GM12865 (cell line): Measurements from ENCODE around the gene CCSAP.

Experiments
- DNase-seq: peaks from one replicate; pipeline ENCODE4 v3.0.0; 2010; ENCODE audit warnings: low read depth
- H3K4me3 ChIP-seq: 2 replicates; pipeline ENCODE4 v1.5.1; 2011; ENCODE audit warnings: mild to moderate bottlenecking, low read depth, low read length, control low read depth
- TF ChIP-seq, protein P1 (sequence below): IDR thresholded peaks from 2 replicates; pipeline ENCODE4 v1.5.1; 2011; ENCODE audit warnings: low read length, control low read depth, low read depth, inconsistent platforms; ENCODE audit not compliant: insufficient read depth; ENCODE audit errors: missing control alignments

Gene CCSAP

DNA sequence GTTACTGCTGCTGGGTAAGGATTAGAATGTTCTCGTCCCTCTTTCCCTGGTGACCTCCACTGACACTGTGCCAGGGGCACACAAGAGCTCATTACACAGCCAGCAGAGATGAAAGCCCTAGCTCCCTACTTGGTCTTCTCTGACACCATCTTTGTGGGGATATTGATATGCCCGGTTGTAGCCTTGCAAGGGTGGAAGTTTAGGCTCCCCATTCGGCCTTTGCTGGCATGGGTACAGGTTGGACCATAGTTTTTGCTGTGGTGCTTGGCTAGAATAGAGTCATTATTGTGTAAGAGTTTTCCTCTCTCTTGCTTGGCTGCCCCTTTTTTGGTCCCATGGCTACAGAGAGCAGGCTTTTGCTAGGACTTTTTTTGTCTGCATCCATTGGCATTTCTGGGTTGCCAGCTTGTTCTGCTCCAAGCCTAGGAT is 59.6 kb downstream of the CCSAP start:
- TF ChIP-seq, protein P1, sequence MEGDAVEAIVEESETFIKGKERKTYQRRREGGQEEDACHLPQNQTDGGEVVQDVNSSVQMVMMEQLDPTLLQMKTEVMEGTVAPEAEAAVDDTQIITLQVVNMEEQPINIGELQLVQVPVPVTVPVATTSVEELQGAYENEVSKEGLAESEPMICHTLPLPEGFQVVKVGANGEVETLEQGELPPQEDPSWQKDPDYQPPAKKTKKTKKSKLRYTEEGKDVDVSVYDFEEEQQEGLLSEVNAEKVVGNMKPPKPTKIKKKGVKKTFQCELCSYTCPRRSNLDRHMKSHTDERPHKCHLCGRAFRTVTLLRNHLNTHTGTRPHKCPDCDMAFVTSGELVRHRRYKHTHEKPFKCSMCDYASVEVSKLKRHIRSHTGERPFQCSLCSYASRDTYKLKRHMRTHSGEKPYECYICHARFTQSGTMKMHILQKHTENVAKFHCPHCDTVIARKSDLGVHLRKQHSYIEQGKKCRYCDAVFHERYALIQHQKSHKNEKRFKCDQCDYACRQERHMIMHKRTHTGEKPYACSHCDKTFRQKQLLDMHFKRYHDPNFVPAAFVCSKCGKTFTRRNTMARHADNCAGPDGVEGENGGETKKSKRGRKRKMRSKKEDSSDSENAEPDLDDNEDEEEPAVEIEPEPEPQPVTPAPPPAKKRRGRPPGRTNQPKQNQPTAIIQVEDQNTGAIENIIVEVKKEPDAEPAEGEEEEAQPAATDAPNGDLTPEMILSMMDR = no peak
- H3K4me3 ChIP-seq = no peak overlapping the region
- no peak for DNase-seq

DNA sequence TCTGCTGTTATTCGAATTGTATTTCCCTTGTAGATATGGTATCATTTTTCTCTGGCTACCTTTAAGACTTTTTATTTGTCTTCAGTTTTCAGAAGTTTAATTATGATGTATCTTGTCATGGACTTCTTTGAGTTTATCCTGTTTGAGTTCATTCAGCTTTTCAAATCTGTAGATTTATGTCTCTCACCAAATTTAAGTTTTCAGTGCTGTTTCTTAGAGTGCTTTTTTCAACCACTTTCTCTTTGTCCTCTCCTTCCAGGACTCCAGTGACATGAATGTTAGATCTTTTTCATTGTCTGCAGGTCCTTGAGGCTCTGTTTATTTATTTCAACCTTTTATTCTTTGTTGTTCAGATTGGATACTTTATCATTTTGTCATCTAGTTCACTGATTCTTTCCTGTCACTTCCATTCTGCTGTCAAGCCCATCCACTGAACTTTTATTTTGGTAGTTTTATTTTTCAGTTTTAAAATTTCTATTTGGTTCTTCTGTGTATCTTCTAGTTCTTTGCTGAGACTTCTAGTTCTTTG is 60.5 kb downstream of the CCSAP start:
- no peak overlapping the region for H3K4me3 ChIP-seq
- TF ChIP-seq, protein P1 = no peak
- DNase-seq = no peak

DNA sequence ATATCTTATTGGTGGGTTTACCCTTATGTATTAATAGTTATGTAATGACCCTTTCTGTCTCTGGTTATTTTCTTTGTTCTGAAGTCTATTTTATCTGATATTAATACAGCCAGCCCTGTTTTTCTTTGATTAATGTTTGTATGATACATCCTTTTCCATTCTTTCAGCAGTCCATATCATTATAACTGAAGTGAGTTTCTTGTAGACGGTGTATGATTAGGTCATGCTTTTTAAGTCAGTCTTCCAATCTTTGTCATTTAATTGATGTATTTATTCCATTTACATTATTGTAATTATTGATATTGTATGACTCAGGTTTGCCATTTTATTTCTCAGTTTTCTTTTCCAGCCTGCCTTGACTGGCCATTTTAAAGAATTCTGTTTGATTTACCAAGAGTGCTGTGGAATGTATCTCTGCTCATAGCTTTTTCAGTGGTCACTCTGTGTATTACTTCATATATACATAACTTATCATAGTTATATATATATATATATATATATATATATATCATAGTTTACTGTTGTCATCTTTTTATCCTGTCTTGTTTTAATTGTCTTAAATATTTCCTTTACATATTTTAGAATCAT is 61.4 kb downstream of the CCSAP start:
- TF ChIP-seq, protein P1 = no peak
- H3K4me3 ChIP-seq = no peak overlapping the region
- no peak for DNase-seq

DNA sequence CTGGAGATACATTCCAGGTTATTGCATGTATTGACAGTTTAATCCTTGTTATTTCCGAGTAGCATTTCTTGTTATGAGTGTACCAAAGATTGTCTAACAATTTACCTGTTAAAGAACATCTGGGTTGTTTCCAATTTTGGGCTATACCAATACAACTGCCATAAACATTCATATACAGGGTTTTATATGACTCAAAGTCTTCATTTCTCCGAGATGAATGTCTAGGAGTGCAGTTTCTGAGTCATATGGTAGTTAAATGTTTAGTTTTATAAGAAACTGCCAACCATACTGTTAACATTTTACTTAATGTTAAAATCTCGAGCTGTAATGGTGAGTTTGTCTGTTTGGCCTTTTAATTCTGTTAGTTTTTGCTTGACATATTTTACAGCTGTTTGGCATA is 61.9 kb downstream of the CCSAP start:
- H3K4me3 ChIP-seq = no peak overlapping the region
- DNase-seq = no peak

DNA sequence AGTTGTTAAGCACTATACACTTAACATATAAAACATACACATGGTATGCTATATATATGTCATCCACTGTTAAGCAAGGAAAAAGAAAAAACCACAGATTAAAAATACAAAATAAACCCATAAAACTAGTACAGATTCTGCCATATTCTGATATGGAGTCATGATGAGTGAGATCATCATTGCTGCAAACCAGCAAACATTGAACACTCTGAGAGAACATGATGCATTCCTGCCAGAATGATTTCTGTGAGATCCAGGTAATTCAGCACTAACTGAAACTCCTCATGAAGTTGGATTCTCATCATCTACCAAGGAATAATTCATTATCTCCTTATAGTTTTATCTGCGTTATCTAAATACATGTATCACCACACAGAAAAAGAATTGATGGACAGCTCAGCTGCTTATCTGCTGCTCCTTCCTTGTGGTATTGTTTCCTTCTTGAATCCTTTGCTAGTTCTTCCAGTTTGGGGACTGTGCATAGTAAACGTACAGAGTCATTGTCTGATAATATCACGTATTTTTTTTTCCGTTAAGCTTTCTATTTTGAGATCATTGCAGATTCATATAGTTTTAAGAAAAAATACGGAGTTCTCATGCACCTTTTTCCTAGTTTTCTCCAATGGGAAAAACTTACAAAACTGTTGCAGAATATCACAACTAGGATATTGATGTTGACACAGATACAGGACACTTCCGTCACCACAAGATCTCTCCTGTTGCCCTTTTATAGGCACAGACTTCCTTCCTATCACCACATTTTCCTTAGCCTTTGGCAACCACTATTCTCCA is 62.6 kb downstream of the CCSAP start:
- no peak for DNase-seq
- no peak overlapping the region for H3K4me3 ChIP-seq
- TF ChIP-seq, protein P1 = no peak

More for the DNA sequence above, 61.9 kb downstream of the CCSAP start:
- TF ChIP-seq, protein P1 = no peak

DNA sequence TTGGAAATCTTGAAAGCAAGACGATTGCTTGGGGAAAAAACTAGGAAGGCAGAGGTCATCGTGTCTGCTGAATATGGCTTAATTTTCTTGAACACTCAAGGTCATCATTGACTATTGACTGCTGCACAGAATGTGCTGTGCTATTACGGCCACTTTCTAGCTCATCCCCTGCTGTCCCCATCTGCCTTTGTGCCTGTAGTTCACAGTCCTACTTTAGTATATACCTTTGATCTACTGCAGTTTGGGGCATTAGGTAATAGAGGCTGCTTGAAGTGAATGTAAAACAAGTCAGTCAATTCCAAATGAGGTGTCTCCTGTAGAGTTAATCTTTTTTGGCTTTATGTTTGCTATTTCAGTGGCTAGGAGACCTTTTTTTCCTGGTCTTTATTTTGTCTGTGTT is 63.6 kb downstream of the CCSAP start:
- TF ChIP-seq, protein P1 = no peak
- no peak overlapping the region for H3K4me3 ChIP-seq
- no peak for DNase-seq
